8988T (cell line): ENCODE measurements around the gene NEB.
"Not testable (repeated sequence)": the region's sequence is repeated elsewhere in the genome, so short reads cannot be mapped to it uniquely, and the experiment has no call there.

Experiments
- DNase-seq: peaks from one replicate; pipeline ENCODE4 v3.0.0; 2011

The NEB gene

GRCh38 chr2:151607459-151608424, 126.5 kb downstream of the NEB start:
- not testable (repeated sequence) for DNase-seq

GRCh38 chr2:151603530-151603929, 130.7 kb downstream of the NEB start:
- not testable (repeated sequence) for DNase-seq

GRCh38 chr2:151602402-151602801, 131.9 kb downstream of the NEB start:
- not testable (repeated sequence) for DNase-seq

GRCh38 chr2:151601803-151602202, 132.5 kb downstream of the NEB start:
- not testable (repeated sequence) for DNase-seq

- DNase-seq = not testable (repeated sequence)
Observed at GRCh38 chr2:151596903-151597608, 137.2 kb downstream of the NEB start.

GRCh38 chr2:151591908-151592255, 142.4 kb downstream of the NEB start:
- not testable (repeated sequence) for DNase-seq

GRCh38 chr2:151591250-151591907, 142.9 kb downstream of the NEB start:
- DNase-seq = not testable (repeated sequence)

- not testable (repeated sequence) for DNase-seq
Observed at GRCh38 chr2:151581300-151581699, 153.0 kb downstream of the NEB start.

GRCh38 chr2:151580697-151581096, 153.6 kb downstream of the NEB start:
- not testable (repeated sequence) for DNase-seq

- no peak for DNase-seq
Observed at GRCh38 chr2:151577116-151577515, 157.2 kb downstream of the NEB start.

- no peak for DNase-seq
Observed at GRCh38 chr2:151576080-151576479, 158.2 kb downstream of the NEB start.

- no peak for DNase-seq
Observed at GRCh38 chr2:151575338-151575737, 158.9 kb downstream of the NEB start.

- DNase-seq = no peak
Observed at GRCh38 chr2:151570191-151570590, 164.1 kb downstream of the NEB start.

GRCh38 chr2:151569167-151569566, 165.1 kb downstream of the NEB start:
- no peak for DNase-seq

GRCh38 chr2:151568501-151568900, 165.8 kb downstream of the NEB start:
- no peak for DNase-seq

- DNase-seq = no peak
Observed at GRCh38 chr2:151567006-151567405, 167.3 kb downstream of the NEB start.

GRCh38 chr2:151562398-151562797, 171.9 kb downstream of the NEB start:
- no peak for DNase-seq

- no peak for DNase-seq
Observed at GRCh38 chr2:151560289-151560688, 174.0 kb downstream of the NEB start.

- DNase-seq = not testable (repeated sequence)
Observed at GRCh38 chr2:151559431-151559830, 174.8 kb downstream of the NEB start.

GRCh38 chr2:151557883-151558282, 176.4 kb downstream of the NEB start:
- DNase-seq = not testable (repeated sequence)

- no peak for DNase-seq
Observed at GRCh38 chr2:151556121-151556520, 178.2 kb downstream of the NEB start.

GRCh38 chr2:151552287-151552686, 182.0 kb downstream of the NEB start:
- no peak for DNase-seq

GRCh38 chr2:151551556-151551955, 182.7 kb downstream of the NEB start:
- DNase-seq = no peak
